Transverse colon (tissue), 4 donors: ENCODE measurements around the gene ZYG11B. TPM values are rescaled to one million over a fixed set of nuclear protein-coding genes. Genes with fewer than 3 reads are reported as not detected.
A peak's percentile ranks its signal among the peaks of the same experiment; 100 is the strongest.

Experiments used
- DNase-seq: peaks from one replicate; pipeline ENCODE4 v3.0.0-alpha.2; 2019
- H3K27ac ChIP-seq, 4 donors: fragments of 200-600 bp; sonication (generic); 2 replicates each; pipeline ENCODE4 v1.5.1; 2016 to 2018; ENCODE audit warnings: inconsistent platforms in 4 of 4
- H3K27me3 ChIP-seq: fragments of 200-600 bp; sonication (generic); 2 replicates; pipeline ENCODE4 v1.5.1; 2017; ENCODE audit warnings: inconsistent platforms
- H3K36me3 ChIP-seq, 4 donors: fragments of 200-600 bp; sonication (generic); 2 replicates each; pipeline ENCODE4 v1.5.1; 2017 to 2019; ENCODE audit warnings: inconsistent platforms in 4 of 4
- H3K4me1 ChIP-seq, 4 donors: fragments of 200-600 bp; sonication (generic); 2 replicates each; pipeline ENCODE4 v1.5.1; 2017 to 2020; ENCODE audit warnings: inconsistent platforms in 4 of 4
- H3K4me3 ChIP-seq, 4 donors: fragments of 200-600 bp; sonication (generic); 1 replicate in 1 of 4; 2 replicates in 3 of 4; pipeline versions ENCODE4 v1.5.1 to v1.6.1; 2017 to 2019; ENCODE audit warnings: inconsistent platforms in 4 of 4
- H3K9me3 ChIP-seq, 2 donors: fragments of 200-600 bp; sonication (generic); 2 replicates each; pipeline ENCODE4 v1.5.1; 2017 to 2019; ENCODE audit warnings: inconsistent platforms in 2 of 2
- EP300 ChIP-seq: sonication (generic); formaldehyde crosslinking; IDR thresholded peaks from one replicate; pipeline ENCODE4 v1.6.1; 2017; ENCODE audit warnings: antibody characterized with exemption, low read depth
- POLR2A ChIP-seq: fragments of 450-650 bp; IDR thresholded peaks from one replicate; pipeline ENCODE4 v1.6.1; 2016; ENCODE audit warnings: antibody characterized with exemption, mild to moderate bottlenecking, moderate library complexity
- POLR2AphosphoS5 ChIP-seq, 3 donors: sonication (generic); formaldehyde crosslinking; IDR thresholded peaks; one replicate each; pipeline ENCODE4 v1.6.1; 2016; ENCODE audit warnings: antibody characterized with exemption in 3 of 3
- WGBS, 2 donors: methylation state at CpG; one replicate each; pipeline ENCODE4 v1.1.5; 2018; ENCODE audit warnings: low coverage in 1 of 2; 5-methylcytosine and 5-hydroxymethylcytosine counted together
- in situ Hi-C, 4 donors: fragments of 200-750 bp; cut with MboI; loops; one replicate each; pipeline versions ENCODE4 v1.15.0 to v1.15.1; 2017; ENCODE audit warnings: low sequenced_read_pairs in 3 of 4, low pct_ligation_motif_present in 1 of 4, low pct_unique_long_range_greater_than_20kb in 1 of 4
- intact Hi-C: fragments of 100-400 bp; cut with DNase I; formaldehyde crosslinking; loops from one replicate; pipeline ENCODE4 v1.15.1; 2023; ENCODE audit warnings: low total_unique reads
- total RNA-seq, 4 donors: library from RNA; depleted of rRNA; stranded (reverse); fragments of >200 nt; gene quantifications; one replicate each; pipeline ENCODE4 v1.1.0, GENCODE V29; 2016
- TF ChIP-seq, protein P1 (sequence below), 5 experiments: fragments of 200-600 bp in 3 of 5; fragments of 450-650 bp in 2 of 5; sonication (generic) in 3 of 5; IDR thresholded peaks; 1 replicate in 2 of 5; 2 replicates in 3 of 5; pipeline ENCODE4 v1.5.1; 2016 to 2017; ENCODE audit warnings: antibody characterized with exemption in 5 of 5, inconsistent platforms in 3 of 5, mild to moderate bottlenecking in 2 of 5, moderate library complexity in 1 of 5

Gene ZYG11B
- total RNA-seq, 4 donors from 2014 or later = 16.9 to 75.9 (median 45.2) TPM

GRCh38 chr1:52706136-52706670 is 20.1 kb upstream of the ZYG11B start:
- Histone ChIP-seq H3K9me3 (no peaks in the 10 kb centered on the region), H3K27me3 (no peaks in the 10 kb centered on the region), H3K4me3 (no peak overlapping the region), H3K36me3 (no peaks in the 10 kb centered on the region), H3K27ac (peak overlapping the region; percentile 64 to 81 (median 74)), H3K4me1 (peaks cover 9 to 46% (median 30%) of the 10 kb centered on the region in 4 donors)
- intact Hi-C loops (no loop called here), in situ Hi-C loops (loop anchor here in 2 of 4 donors (10.0 to 25.0 kb wide), 2 partner anchors 479 to 481 kb away; partner anchors contain the start of gene CPT2 (in 1 of the 2))
- no peak for DNase-seq
- WGBS, 2 donors = 20 to 89% methylated on average over 1 to 5 of the region's 6 CpGs
- TF ChIP-seq EP300 (no peak), POLR2AphosphoS5 (IDR thresholded peaks at IDR 0.05) (no peak), POLR2A (no peak)
- TF ChIP-seq, protein P1, sequence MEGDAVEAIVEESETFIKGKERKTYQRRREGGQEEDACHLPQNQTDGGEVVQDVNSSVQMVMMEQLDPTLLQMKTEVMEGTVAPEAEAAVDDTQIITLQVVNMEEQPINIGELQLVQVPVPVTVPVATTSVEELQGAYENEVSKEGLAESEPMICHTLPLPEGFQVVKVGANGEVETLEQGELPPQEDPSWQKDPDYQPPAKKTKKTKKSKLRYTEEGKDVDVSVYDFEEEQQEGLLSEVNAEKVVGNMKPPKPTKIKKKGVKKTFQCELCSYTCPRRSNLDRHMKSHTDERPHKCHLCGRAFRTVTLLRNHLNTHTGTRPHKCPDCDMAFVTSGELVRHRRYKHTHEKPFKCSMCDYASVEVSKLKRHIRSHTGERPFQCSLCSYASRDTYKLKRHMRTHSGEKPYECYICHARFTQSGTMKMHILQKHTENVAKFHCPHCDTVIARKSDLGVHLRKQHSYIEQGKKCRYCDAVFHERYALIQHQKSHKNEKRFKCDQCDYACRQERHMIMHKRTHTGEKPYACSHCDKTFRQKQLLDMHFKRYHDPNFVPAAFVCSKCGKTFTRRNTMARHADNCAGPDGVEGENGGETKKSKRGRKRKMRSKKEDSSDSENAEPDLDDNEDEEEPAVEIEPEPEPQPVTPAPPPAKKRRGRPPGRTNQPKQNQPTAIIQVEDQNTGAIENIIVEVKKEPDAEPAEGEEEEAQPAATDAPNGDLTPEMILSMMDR (IDR thresholded peaks at IDR 0.05) = no peak

DNA sequence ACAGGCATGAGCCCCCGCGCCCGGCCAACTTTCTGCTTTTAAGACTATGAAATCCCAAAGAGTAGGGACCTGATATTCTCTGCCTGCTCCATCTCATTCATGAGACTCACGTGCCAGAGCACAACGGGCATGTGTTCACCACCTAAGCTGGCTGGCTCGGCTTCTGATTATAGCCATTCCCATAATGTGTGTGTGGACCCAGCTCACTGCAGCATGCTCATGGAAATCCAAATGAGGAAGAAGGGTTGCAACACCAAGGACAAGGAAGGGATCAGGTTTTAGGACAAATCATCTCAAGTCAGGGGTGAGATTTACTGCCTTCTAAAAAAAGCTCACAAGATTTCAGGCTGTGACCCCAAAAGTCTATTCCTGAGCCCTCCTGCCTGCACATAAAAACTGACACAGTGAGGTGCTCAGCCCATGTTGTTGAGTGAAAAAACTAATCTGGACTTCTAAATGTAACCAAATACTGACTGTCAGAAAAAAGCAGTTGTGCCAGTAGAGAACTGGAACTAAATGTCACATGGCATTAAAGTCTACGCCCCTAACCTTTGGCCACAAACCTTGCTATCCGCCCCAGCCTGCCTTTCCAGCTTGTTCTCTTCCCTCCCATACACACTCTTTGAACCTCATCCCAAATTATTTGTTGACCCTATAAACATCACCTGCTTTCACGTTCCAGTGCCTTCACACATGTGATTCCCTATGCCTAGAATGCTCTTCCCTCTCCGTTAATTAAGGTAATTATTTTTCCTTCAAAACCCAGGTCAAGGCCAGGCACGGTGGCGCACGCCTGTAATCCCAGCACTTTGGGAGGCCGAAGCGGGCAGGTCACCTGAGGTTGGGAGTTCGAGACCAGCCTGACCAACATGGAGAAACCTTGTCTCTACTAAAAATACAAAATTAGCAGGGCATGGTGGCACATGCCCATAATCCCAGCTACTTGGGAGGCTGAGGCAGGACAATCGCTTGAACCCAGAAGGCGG is 19.0 kb upstream of the ZYG11B start:
- Histone ChIP-seq H3K4me3 (no peak overlapping the region), H3K27me3 (no peaks in the 10 kb centered on the region), H3K4me1 (peaks cover 9 to 46% (median 30%) of the 10 kb centered on the region in 4 donors), H3K36me3 (no peaks in the 10 kb centered on the region), H3K9me3 (no peaks in the 10 kb centered on the region), H3K27ac (peak overlapping the region; percentile 64 to 81 (median 74))
- TF ChIP-seq, protein P1 (IDR thresholded peaks at IDR 0.05) = no peak
- peak in 2 of 3 donors; percentile 32 to 58 for TF ChIP-seq POLR2AphosphoS5 (IDR thresholded peaks at IDR 0.05)
- TF ChIP-seq POLR2A = no peak
- intact Hi-C loops = no loop called here
- DNase-seq = peak; percentile 71
- 76 to 84% methylated on average over 12 to 18 of the region's 18 CpGs for WGBS, 2 donors
- in situ Hi-C loops = loop anchor here in 2 of 4 donors (10.0 to 25.0 kb wide), 2 partner anchors 478 to 480 kb away; partner anchors contain the start of gene CPT2 (in 1 of the 2)

DNA sequence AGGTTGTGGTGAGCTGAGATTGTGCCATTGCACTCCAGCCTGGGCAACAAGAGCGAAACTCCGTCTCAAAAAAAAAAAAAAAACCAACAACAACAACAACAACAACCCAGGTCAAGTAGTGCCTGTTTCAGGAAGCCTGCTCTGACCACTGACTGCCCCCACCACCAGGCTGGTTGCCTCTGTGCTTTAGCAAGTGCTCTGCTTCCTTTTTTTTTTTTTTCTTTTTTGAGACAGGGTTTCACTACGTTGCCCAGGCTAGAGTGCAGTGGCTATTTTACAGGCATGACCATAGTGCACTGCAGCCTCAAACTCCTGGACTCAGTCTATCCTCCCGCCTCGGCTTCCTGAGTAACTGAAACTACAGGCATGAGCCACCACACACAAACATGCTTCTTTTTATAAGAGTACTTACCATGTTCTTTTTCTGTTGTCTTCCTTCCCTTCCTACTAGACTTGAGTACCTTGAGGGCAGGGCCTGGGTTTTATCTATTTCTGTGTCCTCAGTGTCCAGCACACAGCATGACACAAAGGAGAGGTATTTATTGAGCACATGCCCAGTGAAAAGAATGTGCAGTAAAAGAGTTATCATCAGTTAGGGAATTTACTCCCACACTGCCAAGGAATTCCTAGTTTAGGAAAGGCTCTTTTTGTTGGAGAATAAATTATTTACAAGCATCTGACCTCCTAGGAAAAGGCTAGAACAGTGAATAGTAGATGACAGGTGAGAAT is 18.2 kb upstream of the ZYG11B start:
- Histone ChIP-seq H3K27ac (peak overlapping the region; percentile 64 to 81 (median 74)), H3K36me3 (no peaks in the 10 kb centered on the region), H3K27me3 (no peaks in the 10 kb centered on the region), H3K4me1 (peaks cover 9 to 43% (median 27%) of the 10 kb centered on the region in 4 donors), H3K4me3 (no peak overlapping the region), H3K9me3 (no peaks in the 10 kb centered on the region)
- in situ Hi-C loops (loop anchor here in 2 of 4 donors (10.0 to 25.0 kb wide), 2 partner anchors 477 to 479 kb away; partner anchors contain the start of gene CPT2 (in 1 of the 2)), intact Hi-C loops (no loop called here)
- WGBS, 2 donors = 57 to 82% methylated on average over 2 to 5 of the region's 5 CpGs
- no peak for DNase-seq
- TF ChIP-seq EP300 = no peak
- peak in 2 of 3 donors; percentile 19 to 26 for TF ChIP-seq POLR2AphosphoS5 (IDR thresholded peaks at IDR 0.05)

GRCh38 chr1:52709016-52709415 is 17.2 kb upstream of the ZYG11B start:
- no peaks in the 10 kb centered on the region for H3K27me3 ChIP-seq
- intact Hi-C loops = no loop called here
- peak overlapping the region; percentile 64 to 81 (median 74) for H3K27ac ChIP-seq
- TF ChIP-seq POLR2A (no peak), POLR2AphosphoS5 (IDR thresholded peaks at IDR 0.05) (no peak), EP300 (no peak)
- TF ChIP-seq, protein P1 (IDR thresholded peaks at IDR 0.05) = no peak
- in situ Hi-C loops = loop anchor here in 2 of 4 donors (10.0 to 25.0 kb wide), 2 partner anchors 476 to 478 kb away; partner anchors contain the start of gene CPT2 (in 1 of the 2)
- H3K36me3 ChIP-seq = no peaks in the 10 kb centered on the region
- no peak overlapping the region for H3K4me3 ChIP-seq
- H3K4me1 ChIP-seq = peaks cover 9 to 36% (median 19%) of the 10 kb centered on the region in 4 donors
- DNase-seq = no peak
- no peaks in the 10 kb centered on the region for H3K9me3 ChIP-seq
- WGBS, 2 donors = 52 to 61% methylated on average over 6 of the region's 6 CpGs
